GM21737 (cell line): ENCODE measurements around the gene FLT4.
"Not testable (repeated sequence)": the region's sequence is repeated elsewhere in the genome, so short reads cannot be mapped to it uniquely, and the experiment has no call there.

Source experiments
- ATAC-seq: cut with Tn5 transposase; IDR thresholded peaks from one replicate; pipeline ENCODE4 v1.9.1; 2021; ENCODE audit warnings: mild to moderate bottlenecking, moderate library complexity; ENCODE audit not compliant: unreplicated experiment

The FLT4 gene

GRCh38 chr5:180670586-180671359 lies 21.4 kb upstream of the FLT4 start:
- ATAC-seq = no peak

DNA sequence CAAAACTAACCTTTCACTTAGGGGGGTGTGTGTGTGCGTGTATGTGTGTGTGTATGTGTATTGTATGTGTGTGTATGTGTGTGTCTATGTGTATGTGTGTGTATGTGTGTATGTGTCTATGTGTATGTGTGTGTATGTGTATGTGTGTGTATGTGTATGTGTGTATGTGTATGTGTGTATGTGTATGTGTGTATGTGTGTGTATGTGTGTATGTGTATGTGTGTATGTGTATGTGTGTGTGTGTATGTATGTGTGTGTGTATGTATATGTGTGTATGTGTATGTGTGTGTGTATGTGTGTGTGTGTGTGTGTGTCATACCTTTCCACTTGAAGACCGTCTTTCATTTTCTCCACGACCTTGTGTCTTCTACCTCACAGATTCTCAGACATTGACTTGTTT lies 20.8 kb upstream of the FLT4 start:
- ATAC-seq = no peak

DNA sequence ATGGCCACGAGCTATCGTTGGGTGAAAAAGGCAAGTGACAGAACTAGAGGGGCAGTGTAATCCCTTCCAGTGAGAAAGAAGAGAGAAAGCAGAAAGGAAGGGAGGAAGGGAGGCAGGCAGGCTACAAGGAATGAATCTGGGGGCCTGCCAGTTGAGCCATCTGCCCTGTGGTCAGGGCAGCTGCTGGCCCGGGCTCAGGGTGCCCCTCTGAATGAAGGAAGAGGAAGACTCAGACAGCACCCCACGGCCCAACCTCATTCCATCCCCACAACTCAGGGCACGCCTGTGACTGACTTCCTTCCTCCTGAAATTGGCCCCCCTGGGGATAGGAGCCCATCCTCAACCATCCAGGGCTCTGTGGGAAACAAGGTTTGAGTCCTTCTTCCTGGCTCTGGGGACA lies 20.3 kb upstream of the FLT4 start:
- no peak for ATAC-seq

- ATAC-seq = no peak
Observed at GRCh38 chr5:180668835-180669596, 19.6 kb upstream of the FLT4 start.

DNA sequence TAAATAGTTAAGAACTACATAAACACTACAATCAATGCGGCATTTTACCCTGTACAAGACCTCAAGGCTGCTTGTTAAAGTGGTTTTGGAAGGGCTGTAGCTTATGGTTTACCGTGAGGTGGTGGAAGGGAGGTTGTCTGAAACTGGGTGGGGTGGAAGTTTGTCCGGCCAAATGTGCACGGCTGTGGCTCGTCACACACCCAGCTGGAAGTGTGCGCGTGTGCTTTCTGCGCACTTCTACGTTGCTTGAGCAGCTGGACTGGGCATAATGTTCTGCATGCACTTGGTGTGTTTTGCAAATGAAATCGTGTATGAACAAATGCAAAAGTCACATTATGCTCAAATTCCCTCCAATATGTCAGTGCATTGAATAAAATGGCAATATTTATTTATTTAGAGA lies 17.4 kb upstream of the FLT4 start:
- no peak for ATAC-seq

DNA sequence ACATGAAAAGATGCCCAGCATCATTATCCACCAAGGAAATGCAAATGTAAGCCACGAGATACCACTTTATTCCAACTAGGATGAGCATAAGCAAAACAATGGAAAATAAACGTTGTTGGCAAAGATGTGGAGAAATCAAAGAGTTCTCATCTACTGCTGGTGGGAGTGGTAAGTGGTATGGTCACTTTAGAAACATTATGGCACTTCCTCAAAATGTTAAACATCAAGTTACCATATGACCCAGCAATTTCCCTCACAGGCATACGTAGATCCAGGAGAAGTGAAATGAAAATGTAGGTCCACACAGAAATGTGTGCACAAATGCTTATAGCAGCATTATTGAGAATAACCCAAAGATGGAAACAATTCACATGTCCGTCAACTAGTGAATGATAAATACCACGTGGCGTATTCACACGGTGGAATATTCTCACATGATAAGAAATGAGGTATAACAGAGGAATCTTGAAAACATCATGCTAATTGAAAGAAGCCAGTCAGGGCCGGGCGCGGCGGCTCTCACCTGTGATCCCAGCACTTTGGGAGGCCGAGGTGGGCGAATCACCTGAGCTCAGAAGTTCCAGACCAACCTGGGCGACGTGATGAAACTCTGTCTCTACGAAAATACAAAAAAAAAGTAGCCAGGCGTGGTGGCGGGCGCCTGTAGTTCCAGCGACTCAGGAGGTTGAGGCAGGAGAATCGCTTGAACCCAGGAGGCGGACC lies 16.4 kb upstream of the FLT4 start:
- no peak for ATAC-seq

DNA sequence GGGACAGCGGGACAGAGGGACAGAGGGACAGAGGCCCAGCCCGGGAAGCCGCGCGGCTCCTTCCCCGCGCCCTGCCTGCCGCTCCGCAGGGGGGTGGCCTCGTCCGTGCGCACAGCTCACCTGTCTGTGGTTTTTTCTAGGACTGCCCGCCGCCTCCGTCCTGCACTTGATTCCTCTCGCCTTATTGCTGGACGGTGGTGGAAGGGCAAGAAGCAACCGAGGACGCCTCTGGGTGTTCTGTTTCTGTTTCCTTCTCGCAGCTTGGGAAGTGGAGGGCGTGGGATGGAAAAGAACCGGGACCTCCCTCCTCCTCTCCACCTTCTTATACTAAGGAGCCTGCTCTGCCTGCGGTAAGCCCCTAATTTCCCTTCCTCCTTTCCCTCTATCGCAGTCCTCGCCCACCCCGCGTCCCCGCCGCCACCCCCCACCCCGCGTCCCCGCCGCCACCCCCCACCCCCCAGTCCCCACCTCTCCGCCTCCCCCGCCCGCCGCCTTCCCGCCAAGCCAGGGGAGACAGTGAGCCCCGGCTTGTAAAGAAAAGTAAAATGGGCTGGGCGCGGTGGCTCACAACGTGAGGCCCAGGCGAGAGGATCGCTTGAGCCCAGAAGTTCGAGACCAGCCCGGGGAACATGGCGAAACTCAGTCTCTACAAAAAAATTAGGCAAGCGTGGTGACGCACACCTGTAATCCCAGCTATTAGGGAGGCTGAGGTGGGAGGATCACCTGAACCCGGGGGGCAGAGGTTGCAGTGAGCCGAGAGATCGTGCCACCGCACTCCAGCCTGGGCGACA lies 9.6 kb upstream of the FLT4 start:
- no peak for ATAC-seq

- ATAC-seq = not testable (repeated sequence)
Observed at GRCh38 chr5:180655243-180655642, 5.8 kb upstream of the FLT4 start.

GRCh38 chr5:180652771-180653170 lies 3.4 kb upstream of the FLT4 start:
- ATAC-seq = no peak

DNA sequence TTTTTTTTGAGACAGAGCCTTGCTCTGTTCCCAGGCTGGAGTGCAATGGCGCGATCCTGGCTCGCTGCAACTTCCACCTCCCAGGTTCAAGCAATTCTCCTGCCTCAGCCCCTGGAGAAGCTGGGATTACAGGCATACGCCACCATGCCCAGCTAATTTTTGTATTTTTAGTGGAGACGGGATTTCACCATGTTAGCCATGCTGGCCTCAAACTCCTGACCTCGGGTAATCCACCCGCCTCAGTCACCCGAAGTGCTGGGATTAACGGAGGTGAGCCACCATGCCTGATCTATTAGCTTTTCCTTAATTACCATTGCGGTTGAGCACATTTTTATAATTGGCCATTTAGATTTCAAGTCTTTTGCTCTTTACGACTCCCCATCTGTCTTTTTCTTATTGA lies 2.9 kb upstream of the FLT4 start:
- ATAC-seq = no peak

DNA sequence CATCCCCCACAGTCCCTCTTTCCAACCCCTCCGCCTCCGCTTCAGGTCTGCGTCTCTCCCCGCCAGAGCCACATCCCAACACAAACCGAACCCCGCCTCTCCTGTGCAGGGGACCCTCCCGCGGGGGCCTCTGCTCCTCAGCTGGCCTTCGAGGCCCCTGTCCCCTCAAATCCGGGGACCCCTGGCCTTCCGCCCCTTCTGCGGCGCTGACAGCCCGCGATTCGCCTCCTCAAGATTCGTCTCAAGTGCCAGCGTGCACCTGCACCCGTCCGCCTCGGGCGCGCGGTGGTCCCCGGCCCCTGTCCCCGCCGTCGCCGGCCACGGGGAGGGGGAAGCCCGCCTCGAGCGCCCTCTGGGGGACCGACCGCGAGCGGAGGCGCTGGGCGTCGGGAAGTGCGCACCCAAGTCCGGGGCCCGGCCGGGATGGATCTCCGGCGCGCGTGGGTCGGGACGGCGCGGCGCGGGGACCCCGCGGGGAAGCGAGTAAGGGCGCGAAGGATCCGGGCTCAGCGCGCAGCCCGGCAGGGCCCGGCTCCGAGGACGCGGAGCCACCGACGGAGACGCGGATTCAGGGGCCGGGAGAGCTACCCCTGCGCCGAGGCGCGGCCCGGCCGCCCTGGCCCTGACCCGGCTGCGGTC lies 623 bp downstream of the FLT4 start:
- ATAC-seq = no peak

GRCh38 chr5:180647941-180648500 lies 1.4 kb downstream of the FLT4 start:
- no peak for ATAC-seq

DNA sequence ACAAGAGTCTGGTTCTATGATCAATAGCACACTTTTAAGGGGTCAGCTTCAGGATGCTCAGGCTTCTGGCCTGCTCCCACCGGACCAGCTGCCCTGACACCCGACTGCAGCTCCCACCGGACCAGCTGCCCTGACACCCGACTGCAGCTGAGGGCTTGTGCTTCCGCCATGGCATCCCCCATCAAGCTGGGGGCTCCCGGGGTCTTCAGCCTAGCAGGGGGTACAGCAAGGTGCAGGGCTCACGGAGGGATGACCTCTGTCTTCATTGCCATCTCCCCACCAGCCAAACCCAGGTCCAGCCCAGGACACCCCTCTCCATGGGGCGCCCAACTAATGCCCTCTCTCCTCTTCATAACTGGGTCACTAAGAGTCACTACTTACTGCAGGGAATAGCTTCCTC lies 1.9 kb downstream of the FLT4 start:
- no peak for ATAC-seq

GRCh38 chr5:180646963-180647305 lies 2.5 kb downstream of the FLT4 start:
- no peak for ATAC-seq

- no peak for ATAC-seq
Observed at GRCh38 chr5:180646289-180646962, 3.0 kb downstream of the FLT4 start.

DNA sequence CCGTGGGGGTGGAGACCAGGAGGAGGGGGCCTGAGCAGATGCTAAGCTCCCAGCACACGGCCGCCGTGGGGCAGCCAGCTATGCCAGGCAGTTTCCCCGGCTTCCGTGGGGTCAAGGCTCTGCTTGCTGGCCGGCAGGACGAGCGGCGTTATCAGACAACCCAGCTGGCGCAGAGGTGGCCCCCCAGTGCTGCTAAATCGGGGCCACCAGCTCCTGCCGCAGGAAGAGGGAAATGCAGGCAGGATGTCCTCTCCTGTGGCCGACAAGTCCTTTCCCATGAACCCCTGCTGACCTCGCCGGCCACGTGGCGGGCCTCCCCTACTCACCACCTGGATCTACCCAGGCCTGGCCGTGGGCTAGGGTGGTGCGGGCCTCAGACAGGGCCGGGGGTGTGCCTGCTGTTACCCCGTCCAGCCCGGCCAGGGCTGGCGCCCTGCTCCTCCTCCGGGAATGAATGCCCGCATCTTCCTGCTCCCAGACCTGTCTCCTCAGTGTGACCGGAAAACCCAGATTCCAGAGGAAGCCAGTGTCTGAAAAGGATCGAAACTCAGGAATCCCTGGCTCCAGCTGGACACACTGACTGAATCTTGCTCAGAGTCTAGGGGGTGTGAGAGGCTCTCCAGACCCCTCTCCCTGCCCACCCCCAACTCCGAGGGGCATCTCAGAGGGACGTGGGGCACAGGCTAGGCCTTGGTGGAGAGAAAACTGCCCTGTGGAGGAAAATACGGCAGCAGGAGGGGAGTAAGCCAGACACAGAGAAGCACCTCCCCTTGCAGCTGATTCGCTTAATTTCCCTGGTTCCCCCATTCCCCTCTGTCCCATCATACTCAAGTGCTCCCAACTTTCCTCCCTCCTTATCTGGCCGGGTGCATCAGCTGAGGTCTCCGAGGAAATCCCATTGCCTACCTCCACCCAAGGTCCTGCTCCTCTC lies 3.9 kb downstream of the FLT4 start:
- no peak for ATAC-seq

- no peak for ATAC-seq
Observed at GRCh38 chr5:180644825-180645273, 4.6 kb downstream of the FLT4 start.

DNA sequence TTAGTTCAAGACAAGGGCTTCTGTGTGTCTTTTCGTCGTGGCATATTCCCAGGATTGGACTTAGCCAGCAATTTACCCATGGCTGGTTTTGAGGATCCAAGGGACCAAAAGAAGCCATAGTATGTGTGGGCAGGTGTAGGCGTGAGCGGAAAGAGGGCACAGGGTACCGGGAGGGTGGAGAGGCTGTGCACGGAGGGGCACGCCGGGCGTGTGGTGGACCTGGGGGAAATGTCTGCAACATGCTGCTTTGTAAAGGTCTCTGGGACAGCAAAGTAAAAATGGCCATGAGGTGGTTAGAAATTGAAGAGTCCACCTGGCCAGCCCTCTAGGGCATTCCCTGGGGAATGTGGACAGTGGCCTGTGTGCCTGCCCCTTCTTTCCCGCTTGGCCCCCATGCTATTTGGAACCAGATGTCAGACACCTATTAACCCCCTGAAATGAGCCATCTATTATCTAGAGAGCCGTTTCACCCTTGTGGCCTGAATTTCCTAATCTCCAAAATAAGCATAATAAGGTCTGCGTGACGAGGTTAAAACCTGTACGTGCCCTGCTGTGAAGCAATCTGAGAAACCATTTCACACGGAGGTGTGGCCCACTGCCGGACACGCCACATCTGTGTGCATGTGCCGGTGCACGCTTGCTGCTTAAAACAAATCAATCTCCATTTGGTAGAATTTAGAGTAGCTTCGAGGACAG lies 5.1 kb downstream of the FLT4 start:
- ATAC-seq = no peak
